Suprapubic skin (tissue), 4 donors: ENCODE results near the gene PCNP. TPM values are rescaled to one million over a fixed set of nuclear protein-coding genes. Genes with fewer than 3 reads are reported as not detected.
"Not testable (repeated sequence)": the region's sequence is repeated elsewhere in the genome, so short reads cannot be mapped to it uniquely, and the experiment has no call there.

Experiments used
- DNase-seq, 2 donors: peaks; one replicate each; pipeline ENCODE4 v3.0.0-alpha.2; 2019; ENCODE audit warnings: low spot score in 2 of 2
- H3K27ac ChIP-seq: fragments of 200-600 bp; sonication (generic); one replicate; pipeline ENCODE4 v1.5.1; 2019
- H3K27me3 ChIP-seq: fragments of 200-600 bp; sonication (generic); one replicate; pipeline ENCODE4 v1.5.1; 2019
- H3K36me3 ChIP-seq: fragments of 200-600 bp; sonication (generic); one replicate; pipeline ENCODE4 v1.5.1; 2019
- H3K4me1 ChIP-seq: fragments of 200-600 bp; sonication (generic); one replicate; pipeline ENCODE4 v1.5.1; 2019
- H3K4me3 ChIP-seq: fragments of 200-600 bp; sonication (generic); one replicate; pipeline ENCODE4 v1.5.1; 2019; ENCODE audit warnings: mild to moderate bottlenecking
- H3K9me3 ChIP-seq: fragments of 200-600 bp; sonication (generic); one replicate; pipeline ENCODE4 v1.5.1; 2019
- CTCF ChIP-seq, 2 donors: fragments of 200-600 bp in 1 of 2; fragments of 450-650 bp in 1 of 2; sonication (generic) in 1 of 2; IDR thresholded peaks; one replicate each; pipeline ENCODE4 v1.5.1; 2016 to 2019; ENCODE audit warnings: antibody characterized with exemption in 2 of 2, mild to moderate bottlenecking in 1 of 2, moderate library complexity in 1 of 2
- EP300 ChIP-seq: sonication (generic); formaldehyde crosslinking; IDR thresholded peaks from one replicate; pipeline ENCODE4 v1.6.1; 2017; ENCODE audit warnings: antibody characterized with exemption
- POLR2A ChIP-seq, 2 donors: fragments of 450-650 bp; IDR thresholded peaks; one replicate each; pipeline ENCODE4 v1.6.1; 2017; ENCODE audit warnings: antibody characterized with exemption in 2 of 2, mild to moderate bottlenecking in 2 of 2, moderate library complexity in 2 of 2
- POLR2AphosphoS5 ChIP-seq, 3 donors: sonication (generic); formaldehyde crosslinking; IDR thresholded peaks; one replicate each; pipeline ENCODE4 v1.6.1; 2017; ENCODE audit warnings: antibody characterized with exemption in 3 of 3
- WGBS: methylation state at CpG from one replicate; pipeline ENCODE4 v1.1.5; 2018; 5-methylcytosine and 5-hydroxymethylcytosine counted together
- total RNA-seq, 4 donors: library from RNA; depleted of rRNA; stranded (reverse); fragments of >200 nt; gene quantifications; one replicate each; pipeline ENCODE4 v1.1.0, GENCODE V29; 2016

Gene PCNP
- total RNA-seq, 4 donors from 2014 or later, result 53.8 to 133 (median 72.6) TPM

DNA sequence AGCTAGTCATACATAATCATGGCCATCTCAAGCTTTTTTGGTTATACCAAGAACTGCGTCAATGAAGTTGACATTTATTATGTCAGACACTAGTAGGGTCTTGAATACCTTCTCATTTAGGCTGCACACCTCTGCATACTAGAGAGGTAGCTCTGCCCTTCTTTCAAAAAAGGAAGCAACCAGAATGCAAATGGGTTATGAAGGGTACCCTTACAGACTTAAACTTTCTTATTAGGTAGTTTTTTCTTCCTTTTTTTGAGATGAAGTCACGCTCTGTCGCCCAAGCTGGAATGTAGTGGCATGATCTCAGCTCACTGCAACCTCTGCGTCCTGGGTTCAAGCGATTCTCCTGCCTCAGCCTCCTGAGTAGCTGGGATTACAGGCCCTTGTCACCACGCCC, 3.3 kb downstream of the PCNP start:
- TF ChIP-seq CTCF (IDR thresholded peaks at IDR 0.05) (no peak), POLR2AphosphoS5 (IDR thresholded peaks at IDR 0.05) (no peak), POLR2A (IDR thresholded peaks at IDR 0.05) (no peak), EP300 (no peak)
- WGBS, result 97% methylated on average over 6 of the region's 6 CpGs
- no peak overlapping the region for H3K27ac ChIP-seq
- no peaks in the 10 kb centered on the region for H3K9me3 ChIP-seq
- H3K27me3 ChIP-seq, result no peaks in the 10 kb centered on the region
- DNase-seq, result no peak
- H3K4me1 ChIP-seq, result peaks cover 48% of the 10 kb centered on the region
- peaks cover 17% of the 10 kb centered on the region for H3K36me3 ChIP-seq
- no peak overlapping the region for H3K4me3 ChIP-seq

- no peak for TF ChIP-seq POLR2AphosphoS5 (IDR thresholded peaks at IDR 0.05)
- no peak for TF ChIP-seq POLR2A (IDR thresholded peaks at IDR 0.05)
- TF ChIP-seq CTCF (IDR thresholded peaks at IDR 0.05), result no peak
- TF ChIP-seq EP300, result no peak
- H3K36me3 ChIP-seq, result peaks cover 48% of the 10 kb centered on the region
- H3K9me3 ChIP-seq, result no peaks in the 10 kb centered on the region
- H3K27me3 ChIP-seq, result no peaks in the 10 kb centered on the region
- no peak for DNase-seq
- H3K4me3 ChIP-seq, result no peak overlapping the region
- H3K4me1 ChIP-seq, result peaks cover 6% of the 10 kb centered on the region
- WGBS, result 13% methylated on average over 1 of the region's 1 CpG
- no peak overlapping the region for H3K27ac ChIP-seq
Observed at GRCh38 chr3:101588616-101589015, 14.6 kb downstream of the PCNP start.

GRCh38 chr3:101591071-101591470, 17.1 kb downstream of the PCNP start:
- Histone ChIP-seq H3K36me3 (peaks cover 67% of the 10 kb centered on the region), H3K9me3 (no peaks in the 10 kb centered on the region), H3K4me3 (no peak overlapping the region), H3K27ac (no peak overlapping the region), H3K27me3 (no peaks in the 10 kb centered on the region), H3K4me1 (peaks cover 6% of the 10 kb centered on the region)
- 84% methylated on average over 3 of the region's 3 CpGs for WGBS
- no peak for DNase-seq
- no peak for TF ChIP-seq EP300
- no peak for TF ChIP-seq POLR2A (IDR thresholded peaks at IDR 0.05)
- TF ChIP-seq POLR2AphosphoS5 (IDR thresholded peaks at IDR 0.05), result no peak
- TF ChIP-seq CTCF (IDR thresholded peaks at IDR 0.05), result no peak

DNA sequence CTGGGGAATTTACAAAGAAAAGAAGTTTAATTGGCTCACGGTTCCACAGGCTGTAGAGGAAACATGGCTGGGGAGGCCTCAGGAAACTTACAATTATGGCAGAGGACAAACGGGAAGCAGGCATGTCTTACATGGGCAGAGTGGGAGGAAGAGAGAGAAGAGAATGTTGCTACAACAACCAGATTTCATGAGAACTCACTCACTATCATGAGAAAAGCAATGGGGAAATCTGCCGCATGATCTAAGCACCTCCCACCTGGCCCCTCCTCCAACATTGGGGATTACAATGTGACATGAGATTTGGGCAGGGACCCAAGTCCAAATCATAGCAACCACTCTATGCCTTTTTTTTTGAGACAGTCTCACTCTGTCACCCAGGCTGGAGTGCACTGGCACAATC, 28.8 kb downstream of the PCNP start:
- DNase-seq, result no peak
- H3K4me3 ChIP-seq, result no peak overlapping the region
- no peaks in the 10 kb centered on the region for H3K9me3 ChIP-seq
- H3K4me1 ChIP-seq, result no peaks in the 10 kb centered on the region
- WGBS, result 85% methylated on average over 3 of the region's 3 CpGs
- H3K27ac ChIP-seq, result no peak overlapping the region
- no peak for TF ChIP-seq POLR2A (IDR thresholded peaks at IDR 0.05)
- no peak for TF ChIP-seq CTCF (IDR thresholded peaks at IDR 0.05)
- no peak for TF ChIP-seq EP300
- peaks cover 4% of the 10 kb centered on the region for H3K36me3 ChIP-seq
- H3K27me3 ChIP-seq, result no peaks in the 10 kb centered on the region

DNA sequence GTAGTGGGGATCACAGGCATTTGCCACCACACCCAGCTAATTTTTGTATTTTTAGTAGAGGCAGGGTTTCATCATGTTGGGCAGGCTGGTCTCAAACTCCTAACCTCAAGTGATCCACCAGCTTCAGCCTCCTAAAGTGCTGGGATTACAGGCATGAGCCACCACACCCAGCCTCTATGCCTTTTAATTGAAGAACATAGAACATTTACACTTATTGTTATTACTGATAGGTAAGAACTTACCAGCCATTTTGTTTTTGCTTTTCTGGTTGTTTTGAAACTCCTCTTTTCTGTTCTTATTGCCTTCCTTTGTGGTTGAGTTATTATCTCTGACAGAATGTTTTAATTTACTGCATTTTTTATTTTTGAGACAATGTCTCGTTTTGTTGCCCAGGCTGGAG, 29.2 kb downstream of the PCNP start:
- TF ChIP-seq CTCF (IDR thresholded peaks at IDR 0.05), result no peak
- Histone ChIP-seq H3K27ac (no peak overlapping the region), H3K36me3 (peaks cover 4% of the 10 kb centered on the region), H3K27me3 (no peaks in the 10 kb centered on the region), H3K4me1 (no peaks in the 10 kb centered on the region), H3K4me3 (no peak overlapping the region), H3K9me3 (no peaks in the 10 kb centered on the region)
- no peak for DNase-seq
- WGBS, result 95% methylated on average over 1 of the region's 1 CpG

GRCh38 chr3:101605398-101605797, 31.4 kb downstream of the PCNP start:
- H3K4me3 ChIP-seq, H3K4me1 ChIP-seq, H3K9me3 ChIP-seq, DNase-seq, H3K27ac ChIP-seq, H3K27me3 ChIP-seq, H3K36me3 ChIP-seq: not testable (repeated sequence)
- 81% methylated on average over 10 of the region's 10 CpGs for WGBS
